WTC11 (cell line): ENCODE results near the gene DENND4B.

Experiments
- CREM ChIP-seq: sonication (generic); formaldehyde crosslinking; IDR thresholded peaks from 2 replicates; pipeline ENCODE4 v1.8.1; 2022; ENCODE audit warnings: mild to moderate bottlenecking, missing genetic modification reagents, moderate library complexity
- JUN ChIP-seq: sonication (generic); formaldehyde crosslinking; IDR thresholded peaks from 2 replicates; pipeline ENCODE4 v1.8.0; 2023; ENCODE audit warnings: mild to moderate bottlenecking, missing genetic modification reagents
- SMAD3 ChIP-seq: sonication (generic); formaldehyde crosslinking; IDR thresholded peaks from 2 replicates; pipeline ENCODE4 v1.8.0; 2022; ENCODE audit warnings: missing genetic modification reagents, mild to moderate bottlenecking, borderline replicate concordance
- TF ChIP-seq, protein P1 (sequence below): sonication (generic); formaldehyde crosslinking; IDR thresholded peaks from 2 replicates; pipeline ENCODE4 v1.8.1; 2023; ENCODE audit warnings: mild to moderate bottlenecking, missing genetic modification reagents, moderate library complexity
- TF ChIP-seq, protein P2 (sequence below): fragments of 200-600 bp; IDR thresholded peaks from 2 replicates; pipeline ENCODE4 v1.8.0; 2022; ENCODE audit warnings: antibody characterized with exemption

DNA sequence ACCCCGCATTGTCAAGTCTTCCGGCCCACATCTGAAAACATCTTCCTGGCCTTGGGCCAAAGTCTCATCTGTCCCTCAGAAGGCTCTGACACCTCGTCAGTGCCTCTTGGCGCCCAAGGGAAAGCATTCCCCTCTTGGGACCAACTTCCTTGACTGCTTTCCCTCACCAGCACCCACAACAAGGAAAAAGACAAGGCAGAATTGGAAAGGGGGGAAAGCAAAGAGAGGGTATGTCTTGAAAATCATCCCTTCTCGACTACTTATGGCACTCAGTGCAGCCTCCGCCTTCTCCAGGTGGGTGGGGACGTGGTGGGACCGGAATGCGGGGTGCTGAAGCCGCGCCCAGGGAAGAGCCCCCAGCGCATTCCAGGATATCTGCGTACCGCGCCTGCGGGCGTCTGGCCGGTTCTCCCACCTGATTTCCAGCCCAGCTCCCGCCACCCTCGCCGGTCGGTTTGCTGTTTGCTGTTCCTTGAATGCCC is 17.4 kb upstream of the DENND4B start:
- TF ChIP-seq, protein P1, sequence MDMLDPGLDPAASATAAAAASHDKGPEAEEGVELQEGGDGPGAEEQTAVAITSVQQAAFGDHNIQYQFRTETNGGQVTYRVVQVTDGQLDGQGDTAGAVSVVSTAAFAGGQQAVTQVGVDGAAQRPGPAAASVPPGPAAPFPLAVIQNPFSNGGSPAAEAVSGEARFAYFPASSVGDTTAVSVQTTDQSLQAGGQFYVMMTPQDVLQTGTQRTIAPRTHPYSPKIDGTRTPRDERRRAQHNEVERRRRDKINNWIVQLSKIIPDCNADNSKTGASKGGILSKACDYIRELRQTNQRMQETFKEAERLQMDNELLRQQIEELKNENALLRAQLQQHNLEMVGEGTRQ (CRISPR knock-in tag): peak; percentile 20; the same call in 1 of the 2 replicates
- TF ChIP-seq SMAD3 (CRISPR knock-in tag): no peak
- TF ChIP-seq CREM (CRISPR knock-in tag): peak; percentile 54; the same call in 1 of the 2 replicates
- no peak for TF ChIP-seq JUN (CRISPR knock-in tag)
- TF ChIP-seq, protein P2, sequence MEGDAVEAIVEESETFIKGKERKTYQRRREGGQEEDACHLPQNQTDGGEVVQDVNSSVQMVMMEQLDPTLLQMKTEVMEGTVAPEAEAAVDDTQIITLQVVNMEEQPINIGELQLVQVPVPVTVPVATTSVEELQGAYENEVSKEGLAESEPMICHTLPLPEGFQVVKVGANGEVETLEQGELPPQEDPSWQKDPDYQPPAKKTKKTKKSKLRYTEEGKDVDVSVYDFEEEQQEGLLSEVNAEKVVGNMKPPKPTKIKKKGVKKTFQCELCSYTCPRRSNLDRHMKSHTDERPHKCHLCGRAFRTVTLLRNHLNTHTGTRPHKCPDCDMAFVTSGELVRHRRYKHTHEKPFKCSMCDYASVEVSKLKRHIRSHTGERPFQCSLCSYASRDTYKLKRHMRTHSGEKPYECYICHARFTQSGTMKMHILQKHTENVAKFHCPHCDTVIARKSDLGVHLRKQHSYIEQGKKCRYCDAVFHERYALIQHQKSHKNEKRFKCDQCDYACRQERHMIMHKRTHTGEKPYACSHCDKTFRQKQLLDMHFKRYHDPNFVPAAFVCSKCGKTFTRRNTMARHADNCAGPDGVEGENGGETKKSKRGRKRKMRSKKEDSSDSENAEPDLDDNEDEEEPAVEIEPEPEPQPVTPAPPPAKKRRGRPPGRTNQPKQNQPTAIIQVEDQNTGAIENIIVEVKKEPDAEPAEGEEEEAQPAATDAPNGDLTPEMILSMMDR: no peak
